Memory B cell (primary cell): Measurements from ENCODE around the gene SLC17A2.

ENCODE experiments used
- ATAC-seq: fragments of 150-1000 bp; cut with Tn5 transposase; 2 replicates; pipeline ENCODE4 v1.10.0; 2021; ENCODE audit warnings: low read depth, mild to moderate bottlenecking, moderate library complexity
- DNase-seq, 2 donors: peaks; one replicate each; pipeline ENCODE4 v3.0.0; 2022; ENCODE audit warnings: low spot score in 2 of 2
- H3K27ac Mint-ChIP-seq: one replicate; pipeline ENCODE4 v1.8.0; 2022; ENCODE audit warnings: mild to moderate bottlenecking, moderate library complexity, mixed read lengths
- H3K27me3 Mint-ChIP-seq: one replicate; pipeline ENCODE4 v1.8.0; 2022; ENCODE audit warnings: mixed read lengths
- H3K36me3 Mint-ChIP-seq: one replicate; pipeline ENCODE4 v1.8.0; 2022; ENCODE audit warnings: mild to moderate bottlenecking, mixed read lengths
- H3K4me1 Mint-ChIP-seq: one replicate; pipeline ENCODE4 v1.8.0; 2022; ENCODE audit warnings: mixed read lengths
- H3K4me3 Mint-ChIP-seq: one replicate; pipeline ENCODE4 v1.8.0; 2022; ENCODE audit warnings: mild to moderate bottlenecking, moderate library complexity, mixed read lengths
- H3K9me3 Mint-ChIP-seq: one replicate; pipeline ENCODE4 v1.8.0; 2022; ENCODE audit warnings: mixed read lengths

Gene SLC17A2

DNA sequence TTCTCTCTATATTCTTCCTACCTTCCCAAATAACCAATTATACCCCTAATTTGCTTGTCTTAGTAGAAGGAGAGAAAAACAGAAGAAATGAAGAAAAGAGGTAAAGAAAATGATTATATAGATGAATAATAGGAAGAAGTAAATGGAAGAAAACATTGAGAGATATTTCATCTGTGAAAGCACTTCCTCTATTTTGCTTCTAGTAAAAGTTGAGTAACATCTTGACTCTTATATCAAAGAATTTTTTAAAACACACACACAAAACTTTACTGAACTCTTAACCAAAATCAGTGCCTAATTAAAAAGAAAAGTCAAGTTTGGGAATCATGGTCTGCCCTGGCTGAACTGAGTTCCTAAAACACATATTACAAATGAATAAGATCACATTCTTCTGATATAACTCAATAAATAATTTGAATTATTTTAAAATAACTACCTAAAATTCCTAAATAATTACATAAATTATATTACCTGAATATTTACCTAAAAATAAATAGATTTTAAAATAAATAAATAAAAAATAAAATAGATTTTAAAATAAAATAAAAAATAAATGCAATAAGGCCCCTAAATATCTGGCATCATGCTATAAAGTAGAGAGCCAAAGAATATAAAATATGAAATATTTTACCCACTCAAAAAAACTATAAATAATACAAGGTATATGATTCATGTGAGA lies 8.8 kb downstream of the SLC17A2 start:
- no peak for ATAC-seq
- no peak for DNase-seq
- H3K36me3 Mint-ChIP-seq: no peaks in the 10 kb centered on the region
- H3K27ac Mint-ChIP-seq: no peak overlapping the region
- peaks cover 4% of the 10 kb centered on the region for H3K27me3 Mint-ChIP-seq
- H3K4me1 Mint-ChIP-seq: no peaks in the 10 kb centered on the region
- H3K9me3 Mint-ChIP-seq: peaks cover 1% of the 10 kb centered on the region
- no peak overlapping the region for H3K4me3 Mint-ChIP-seq

DNA sequence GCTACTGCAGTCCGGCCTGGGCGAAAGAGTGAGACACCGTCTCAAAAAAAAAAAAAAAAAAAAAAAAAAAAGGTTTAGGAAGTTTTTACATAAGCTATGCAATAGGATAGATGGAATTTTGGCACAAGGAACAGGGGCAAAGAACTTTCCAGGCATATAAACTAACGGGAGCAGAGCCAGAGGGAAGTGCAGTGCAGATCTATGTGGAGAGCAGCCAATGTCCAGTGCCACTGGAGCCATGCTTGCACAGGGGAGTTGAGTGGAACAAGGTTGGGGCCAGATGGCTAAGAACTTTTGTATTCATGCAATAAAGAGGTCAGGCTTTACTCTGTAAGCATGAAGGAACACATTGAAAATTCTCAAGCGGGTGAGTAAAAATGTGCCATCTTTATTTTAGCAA lies 10.8 kb downstream of the SLC17A2 start:
- Mint-ChIP-seq H3K4me1 (no peaks in the 10 kb centered on the region), H3K36me3 (no peaks in the 10 kb centered on the region), H3K27me3 (peaks cover 6% of the 10 kb centered on the region), H3K9me3 (peaks cover 1% of the 10 kb centered on the region), H3K4me3 (no peak overlapping the region), H3K27ac (no peak overlapping the region)
- DNase-seq: no peak
- no peak for ATAC-seq

DNA sequence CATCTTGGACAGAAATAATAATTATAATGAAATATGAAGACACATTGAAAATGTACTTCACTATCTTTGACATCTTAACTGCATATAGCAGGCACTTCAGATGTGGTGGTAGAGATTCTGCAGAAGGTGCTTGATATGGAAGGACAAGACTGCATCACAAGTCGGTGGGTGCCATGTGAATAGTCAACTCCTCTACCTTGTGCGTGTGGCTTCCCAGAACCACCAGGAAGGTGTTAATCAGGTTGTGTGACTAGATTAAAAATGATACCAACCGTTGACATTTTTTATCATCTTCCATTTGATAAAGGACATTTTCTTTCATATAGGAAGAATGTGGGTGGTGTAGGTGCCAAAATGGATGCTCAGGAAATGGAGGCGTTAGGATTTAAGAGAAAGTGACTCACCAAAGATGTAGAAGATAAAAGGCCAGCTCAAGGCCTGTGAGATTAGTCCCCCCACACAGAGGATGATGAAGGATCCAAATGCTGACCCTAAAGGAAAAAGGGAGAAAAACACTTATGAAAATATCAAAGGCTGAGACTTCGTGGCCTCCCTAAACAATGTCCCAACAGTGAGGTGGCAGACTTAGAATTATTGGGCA lies 12.3 kb downstream of the SLC17A2 start:
- no peak for ATAC-seq
- H3K27me3 Mint-ChIP-seq: peaks cover 8% of the 10 kb centered on the region
- no peak overlapping the region for H3K27ac Mint-ChIP-seq
- no peaks in the 10 kb centered on the region for H3K4me1 Mint-ChIP-seq
- peaks cover 1% of the 10 kb centered on the region for H3K9me3 Mint-ChIP-seq
- DNase-seq: no peak
- no peak overlapping the region for H3K4me3 Mint-ChIP-seq
- H3K36me3 Mint-ChIP-seq: no peaks in the 10 kb centered on the region

DNA sequence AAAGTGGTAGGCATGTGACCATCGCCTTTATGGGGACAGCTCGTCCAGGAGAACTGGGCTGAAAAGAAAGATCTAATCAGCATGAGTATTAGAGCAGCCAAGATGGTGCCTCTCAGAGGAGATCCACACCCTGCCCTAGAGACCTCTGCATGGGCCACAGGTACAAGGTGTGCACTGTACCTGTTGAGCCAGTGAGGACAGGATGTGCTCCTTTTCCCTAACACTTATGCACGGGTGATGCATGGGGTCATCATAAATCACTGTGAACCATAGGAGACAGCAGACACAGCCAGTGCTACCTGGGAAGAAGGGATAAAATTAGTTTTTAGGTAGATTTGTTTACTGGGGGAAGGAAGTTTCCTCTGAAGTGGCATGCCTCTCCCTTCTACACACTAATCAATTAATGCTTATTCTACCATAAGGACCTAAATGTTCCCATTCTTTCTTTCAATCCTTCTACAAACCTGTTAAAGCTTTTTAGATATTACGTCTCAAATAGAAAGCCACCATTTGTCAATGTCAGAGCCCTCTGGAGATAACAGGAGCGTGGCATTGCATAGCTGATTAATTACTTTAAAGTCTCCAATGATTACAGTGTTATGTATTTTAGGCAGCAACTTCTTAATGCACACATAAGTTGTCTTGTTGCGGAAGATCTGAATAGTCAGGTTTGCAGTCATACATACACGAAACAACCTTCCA lies 13.6 kb downstream of the SLC17A2 start:
- no peak overlapping the region for H3K27ac Mint-ChIP-seq
- H3K9me3 Mint-ChIP-seq: peaks cover 1% of the 10 kb centered on the region

DNA sequence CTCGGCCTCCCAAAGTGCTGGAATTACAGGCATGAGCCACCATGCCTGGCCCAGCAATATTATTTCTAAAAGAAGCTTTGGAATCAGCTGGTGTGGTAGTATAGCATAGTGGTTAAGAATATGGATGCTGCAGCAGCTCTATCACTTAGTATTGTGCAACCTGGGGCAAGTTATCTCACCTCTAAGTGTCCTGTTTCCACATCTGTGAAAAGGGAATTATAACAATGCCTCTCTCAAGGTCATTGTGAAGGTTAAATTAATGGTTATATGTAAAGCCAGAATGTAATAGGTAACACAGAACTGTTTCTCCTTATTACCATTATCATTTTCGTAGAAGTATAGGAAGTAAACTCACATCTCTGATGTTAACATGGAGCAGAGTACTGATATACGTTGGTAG lies 14.2 kb downstream of the SLC17A2 start:
- DNase-seq: no peak
- H3K9me3 Mint-ChIP-seq: peaks cover 1% of the 10 kb centered on the region
- no peak overlapping the region for H3K4me3 Mint-ChIP-seq
- no peak overlapping the region for H3K27ac Mint-ChIP-seq
- peaks cover 2% of the 10 kb centered on the region for H3K4me1 Mint-ChIP-seq
- H3K36me3 Mint-ChIP-seq: no peaks in the 10 kb centered on the region
- peaks cover 7% of the 10 kb centered on the region for H3K27me3 Mint-ChIP-seq
- ATAC-seq: no peak

More for the DNA sequence above, 13.6 kb downstream of the SLC17A2 start:
- Mint-ChIP-seq H3K4me1 (no peaks in the 10 kb centered on the region), H3K36me3 (no peaks in the 10 kb centered on the region), H3K4me3 (no peak overlapping the region), H3K27me3 (peaks cover 7% of the 10 kb centered on the region)
- no peak for ATAC-seq
- DNase-seq: no peak

DNA sequence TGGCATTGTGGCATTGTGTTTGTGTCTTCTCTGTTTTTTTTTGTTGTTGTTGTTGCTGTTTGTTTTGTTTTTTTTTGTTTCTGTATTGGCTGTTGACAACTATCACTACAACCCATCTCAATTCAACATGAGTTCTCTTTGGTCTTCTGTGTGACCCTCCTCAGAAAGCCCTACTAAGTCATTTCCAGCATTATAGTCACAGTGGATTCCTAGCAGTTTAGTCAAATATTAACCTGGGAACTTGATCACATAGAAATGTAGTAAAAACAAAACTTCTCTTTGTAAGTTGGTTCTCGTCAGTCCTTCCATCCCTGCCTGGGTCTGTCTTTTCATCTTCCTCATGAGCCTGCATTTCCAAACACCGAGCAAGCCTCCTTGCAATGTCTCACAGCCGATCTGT lies 16.8 kb downstream of the SLC17A2 start:
- Mint-ChIP-seq H3K9me3 (peaks cover 1% of the 10 kb centered on the region), H3K4me3 (no peak overlapping the region), H3K36me3 (no peaks in the 10 kb centered on the region), H3K4me1 (peaks cover 2% of the 10 kb centered on the region), H3K27me3 (peaks cover 7% of the 10 kb centered on the region), H3K27ac (no peak overlapping the region)
- ATAC-seq: no peak
- DNase-seq: no peak

DNA sequence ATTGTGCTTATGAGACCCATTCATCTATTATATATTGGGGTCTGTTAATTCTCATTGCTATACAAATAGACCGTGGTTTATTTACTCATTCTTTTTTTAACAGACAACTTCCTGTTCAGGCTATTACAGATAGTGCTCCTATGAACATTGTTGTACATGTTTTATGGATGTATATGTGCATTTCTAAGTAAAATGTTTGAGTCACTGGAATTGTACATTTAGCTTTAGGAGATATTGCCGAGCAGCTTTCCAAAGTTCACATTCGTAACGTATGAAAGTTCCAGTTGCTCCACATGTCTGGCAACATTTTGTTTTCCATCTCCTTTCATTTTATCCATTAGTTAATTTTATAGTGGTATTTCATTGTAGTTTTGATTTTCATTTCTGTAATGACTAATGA lies 19.1 kb downstream of the SLC17A2 start:
- Mint-ChIP-seq H3K4me1 (peaks cover 2% of the 10 kb centered on the region), H3K27ac (peak overlapping the region; percentile 17), H3K9me3 (no peaks in the 10 kb centered on the region), H3K36me3 (no peaks in the 10 kb centered on the region), H3K27me3 (peaks cover 4% of the 10 kb centered on the region), H3K4me3 (no peak overlapping the region)
- DNase-seq (no peak), ATAC-seq (no peak)

DNA sequence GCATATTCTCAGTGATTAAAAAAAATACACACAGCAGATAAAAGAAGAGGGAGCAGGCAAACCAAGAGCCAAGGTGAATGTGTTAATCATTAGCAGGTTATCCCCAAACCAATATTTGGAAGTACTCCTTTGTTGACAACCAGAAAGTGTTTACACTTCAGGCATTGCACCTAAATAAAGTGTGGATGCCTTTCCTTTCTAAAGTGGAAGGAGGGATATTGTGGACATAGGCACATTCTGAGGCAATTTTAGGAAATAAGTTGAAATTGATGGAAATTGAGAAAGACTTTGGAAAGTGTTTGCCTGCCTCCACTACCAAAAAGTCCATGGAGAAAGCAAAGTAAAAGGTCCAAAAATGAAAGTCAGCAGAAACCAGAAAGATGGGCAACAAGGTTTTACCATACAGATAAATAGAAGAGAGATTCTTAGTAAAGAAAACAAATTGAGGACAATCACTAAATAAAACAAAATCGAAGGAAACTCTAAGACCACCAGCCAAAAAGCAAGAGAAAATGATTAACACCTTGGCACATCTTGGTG lies 22.9 kb downstream of the SLC17A2 start:
- no peak for ATAC-seq
- Mint-ChIP-seq H3K27me3 (peaks cover 3% of the 10 kb centered on the region), H3K36me3 (no peaks in the 10 kb centered on the region), H3K27ac (no peak overlapping the region), H3K9me3 (no peaks in the 10 kb centered on the region), H3K4me1 (peaks cover 2% of the 10 kb centered on the region), H3K4me3 (no peak overlapping the region)
- no peak for DNase-seq

DNA sequence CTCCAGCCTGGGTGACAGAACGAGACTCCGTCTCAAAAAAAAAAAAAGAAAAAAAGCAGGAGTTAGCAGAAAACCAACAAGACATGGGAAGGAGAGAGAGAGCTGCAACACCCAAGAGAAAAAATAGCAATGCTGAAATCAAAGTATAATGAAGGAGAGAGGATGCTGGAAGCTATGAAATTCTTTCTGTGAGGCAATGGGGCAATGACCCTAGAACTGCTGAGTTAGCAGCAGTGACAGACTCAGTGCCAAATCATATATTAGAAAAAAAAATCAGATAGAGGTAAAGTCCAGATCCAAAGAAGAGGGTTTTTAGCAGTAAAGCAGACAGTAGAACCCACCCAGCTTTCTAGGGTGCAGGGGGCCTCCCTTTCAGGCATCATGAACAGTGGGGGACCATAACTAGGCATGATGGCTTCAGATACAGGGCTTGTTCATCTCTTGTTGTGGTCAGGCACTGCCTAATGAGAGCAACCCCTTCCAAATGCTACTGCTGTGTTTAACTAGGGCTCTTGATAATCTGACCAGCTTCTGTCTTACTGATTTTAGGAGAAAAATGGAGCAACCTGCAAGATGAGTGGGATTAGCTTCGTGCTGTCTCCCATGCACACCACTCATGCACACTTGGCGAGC lies 26.9 kb downstream of the SLC17A2 start:
- H3K4me1 Mint-ChIP-seq: no peaks in the 10 kb centered on the region
- H3K27me3 Mint-ChIP-seq: peaks cover 3% of the 10 kb centered on the region
- DNase-seq (no peak), ATAC-seq (no peak)
- no peaks in the 10 kb centered on the region for H3K36me3 Mint-ChIP-seq
- H3K4me3 Mint-ChIP-seq: no peak overlapping the region
- no peak overlapping the region for H3K27ac Mint-ChIP-seq
- no peaks in the 10 kb centered on the region for H3K9me3 Mint-ChIP-seq

DNA sequence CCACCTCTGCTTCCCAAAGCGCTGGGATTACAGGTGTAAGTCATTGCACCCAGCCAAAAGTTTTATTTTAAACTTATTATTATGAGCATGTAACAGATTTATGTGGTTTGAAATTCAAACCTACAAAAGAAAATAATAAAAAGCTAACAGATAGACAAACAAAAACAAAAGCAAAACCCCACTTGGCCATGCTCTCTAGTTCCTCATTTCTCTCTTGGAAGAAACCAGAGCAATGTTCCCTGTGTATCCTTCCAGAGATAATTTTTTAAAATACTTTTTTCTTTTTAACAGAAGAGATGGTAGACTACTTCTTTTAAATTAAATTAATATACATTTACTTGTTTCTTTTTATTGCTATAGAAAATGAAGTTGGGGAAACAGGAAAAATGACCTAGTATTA lies 28.4 kb downstream of the SLC17A2 start:
- DNase-seq (no peak), ATAC-seq (peak; percentile 51)
- Mint-ChIP-seq H3K36me3 (no peaks in the 10 kb centered on the region), H3K9me3 (no peaks in the 10 kb centered on the region), H3K4me3 (no peak overlapping the region), H3K27ac (no peak overlapping the region), H3K27me3 (peaks cover 3% of the 10 kb centered on the region), H3K4me1 (no peaks in the 10 kb centered on the region)

DNA sequence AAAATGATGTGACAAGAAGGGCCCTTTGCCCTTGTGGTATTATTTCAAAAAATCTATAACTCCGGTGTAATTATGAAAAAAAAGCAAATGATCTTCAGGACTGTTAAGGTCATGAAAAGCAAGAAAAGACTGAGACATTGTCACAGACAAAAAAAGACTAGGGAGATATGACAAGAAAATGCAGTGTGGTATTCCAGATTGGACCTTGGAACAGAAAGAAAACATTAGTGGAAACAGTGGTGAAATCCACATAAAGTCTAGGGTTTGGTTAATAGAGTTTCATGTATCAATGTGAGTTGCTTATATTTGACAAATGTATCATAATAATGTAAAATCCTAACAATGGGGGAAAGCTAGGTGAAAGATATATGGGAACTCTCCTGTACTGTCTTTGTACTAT lies 29.6 kb downstream of the SLC17A2 start:
- no peaks in the 10 kb centered on the region for H3K36me3 Mint-ChIP-seq
- no peak for ATAC-seq

DNA sequence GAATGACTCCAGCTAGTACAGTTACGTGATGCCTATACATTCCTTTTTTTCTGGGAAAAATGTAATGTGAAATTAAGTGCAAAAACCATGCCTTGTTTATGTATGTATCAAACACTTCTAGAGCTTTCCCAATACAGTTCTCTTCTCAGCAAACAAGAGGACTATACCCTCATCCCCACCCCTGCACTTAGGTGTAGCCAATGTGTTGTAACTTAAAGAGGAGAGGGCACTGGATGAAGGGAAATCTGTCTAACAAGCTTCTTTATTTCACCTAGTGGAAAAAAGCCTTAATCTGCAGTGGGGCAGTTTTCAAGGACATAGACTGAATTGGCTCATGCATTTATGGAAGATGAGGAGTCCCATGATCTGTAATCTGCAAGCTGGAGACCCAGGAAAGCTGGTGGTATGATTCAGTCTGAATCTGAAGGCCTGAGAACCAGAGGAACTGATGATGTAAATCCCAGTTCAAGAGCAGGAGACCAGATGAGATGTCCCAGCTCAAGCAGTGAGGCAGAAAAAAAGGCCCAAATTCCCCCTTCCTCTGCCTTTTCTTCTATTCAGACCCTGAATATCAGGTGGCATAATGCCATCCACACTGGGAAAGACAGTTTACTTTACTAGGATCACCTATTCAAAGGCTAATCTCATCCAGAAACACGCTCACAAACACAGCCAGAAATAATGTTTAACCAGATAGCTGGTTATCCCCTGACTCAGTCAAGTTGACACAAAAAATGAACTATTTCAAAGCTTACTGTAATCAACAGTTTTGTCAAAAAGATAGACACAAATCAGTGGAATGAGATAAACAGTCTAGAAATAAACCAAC lies 30.7 kb downstream of the SLC17A2 start:
- no peak overlapping the region for H3K27ac Mint-ChIP-seq

More for the DNA sequence above, 29.6 kb downstream of the SLC17A2 start:
- Mint-ChIP-seq H3K4me3 (no peak overlapping the region), H3K27me3 (peaks cover 3% of the 10 kb centered on the region), H3K4me1 (no peaks in the 10 kb centered on the region), H3K9me3 (no peaks in the 10 kb centered on the region), H3K27ac (no peak overlapping the region)
- no peak for DNase-seq

DNA sequence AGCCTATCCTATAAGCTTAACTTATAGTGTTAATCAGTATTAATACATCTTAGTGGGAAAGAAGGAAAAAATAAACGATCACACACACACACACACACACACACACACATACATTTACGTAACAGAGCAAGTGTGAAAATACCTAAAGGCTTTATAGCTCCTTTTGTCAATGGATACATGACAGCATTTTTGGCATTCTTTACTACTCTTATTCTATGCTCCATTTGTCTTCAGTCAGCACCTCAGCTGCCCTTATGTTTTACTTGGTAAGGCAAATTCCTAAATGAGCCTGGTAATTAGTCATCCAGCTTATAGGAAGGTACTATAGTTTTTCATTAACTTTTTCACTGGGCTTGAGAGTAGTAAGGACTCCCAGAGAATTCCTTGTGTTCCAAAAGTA lies 31.4 kb downstream of the SLC17A2 start:
- peaks cover under 1% of the 10 kb centered on the region for H3K27me3 Mint-ChIP-seq
- H3K27ac Mint-ChIP-seq: no peak overlapping the region
- H3K4me1 Mint-ChIP-seq: no peaks in the 10 kb centered on the region
- DNase-seq (no peak), ATAC-seq (no peak)
- no peak overlapping the region for H3K4me3 Mint-ChIP-seq
- no peaks in the 10 kb centered on the region for H3K9me3 Mint-ChIP-seq
- H3K36me3 Mint-ChIP-seq: no peaks in the 10 kb centered on the region

More for the DNA sequence above, 30.7 kb downstream of the SLC17A2 start:
- no peak for ATAC-seq
- Mint-ChIP-seq H3K4me1 (no peaks in the 10 kb centered on the region), H3K36me3 (no peaks in the 10 kb centered on the region), H3K9me3 (no peaks in the 10 kb centered on the region), H3K4me3 (no peak overlapping the region), H3K27me3 (peaks cover 3% of the 10 kb centered on the region)
- no peak for DNase-seq
